SW480 (cell line): ENCODE data around the gene UGT1A4.

Experiments
- DNase-seq: peaks from one replicate; pipeline ENCODE4 v3.0.0-alpha.2; 2016; ENCODE audit warnings: low spot score

UGT1A4 gene

DNA sequence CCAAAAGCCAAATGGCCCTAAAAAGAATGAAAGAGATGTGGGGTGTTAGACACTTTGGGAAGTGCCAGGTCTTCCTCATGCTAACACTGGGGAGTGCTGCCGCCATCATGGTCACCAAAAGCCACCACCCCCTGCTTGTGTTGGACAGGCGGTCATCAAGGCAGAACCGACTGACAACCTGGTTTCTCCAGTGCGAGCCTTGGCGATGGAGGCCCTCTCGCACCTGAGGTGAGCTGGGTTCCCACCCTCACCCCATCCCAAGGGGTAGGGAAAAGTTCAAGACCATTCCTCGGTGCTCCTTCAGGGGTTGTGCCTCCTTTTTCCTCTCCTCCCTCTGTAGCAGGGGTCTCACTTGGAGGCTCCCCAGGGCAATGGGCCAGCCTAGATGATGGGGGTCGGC, 93.2 kb downstream of the UGT1A4 start:
- no peak for DNase-seq

DNA sequence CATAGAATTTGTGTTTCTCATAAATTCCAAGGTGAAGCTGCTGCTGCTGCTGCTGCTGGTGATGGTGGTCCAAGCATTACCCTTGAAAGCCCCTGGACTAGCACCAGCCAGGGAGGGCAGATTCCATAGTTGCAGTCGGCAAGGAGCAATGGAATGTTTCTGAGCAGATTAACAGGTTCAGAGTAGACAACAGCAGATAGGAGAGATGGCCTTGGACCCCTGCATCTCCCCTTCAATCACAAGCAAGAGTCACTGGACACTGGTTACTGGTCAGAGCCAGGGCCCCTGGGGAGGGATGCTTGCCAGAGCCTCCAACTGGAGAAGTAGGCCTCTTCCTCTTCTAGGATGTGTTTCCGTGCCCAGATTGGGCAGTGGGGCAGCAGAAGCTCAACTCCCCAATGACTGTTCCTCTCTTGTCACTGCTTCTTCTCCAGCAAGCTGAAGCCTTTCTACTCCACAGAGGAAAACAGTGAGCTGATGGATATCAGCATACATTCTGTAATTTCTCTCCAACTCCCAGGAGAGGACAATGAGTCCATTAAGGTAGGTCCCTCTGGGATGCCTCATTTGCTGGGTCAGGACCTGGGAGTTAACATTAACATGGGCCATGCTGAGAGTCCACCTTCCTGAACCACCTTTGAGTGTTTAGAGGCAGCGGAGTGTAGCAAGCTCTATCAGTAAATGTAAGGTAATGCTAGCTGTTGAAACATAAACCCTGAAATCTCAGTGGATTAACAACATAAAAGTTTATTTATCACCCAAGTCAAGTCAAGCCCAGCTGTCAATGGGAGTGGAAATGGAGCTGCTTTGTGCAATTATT, 94.9 kb downstream of the UGT1A4 start:
- no peak for DNase-seq

- peak; percentile 20 for DNase-seq
Observed at GRCh38 chr2:233814056-233814835, 95.7 kb downstream of the UGT1A4 start.

DNA sequence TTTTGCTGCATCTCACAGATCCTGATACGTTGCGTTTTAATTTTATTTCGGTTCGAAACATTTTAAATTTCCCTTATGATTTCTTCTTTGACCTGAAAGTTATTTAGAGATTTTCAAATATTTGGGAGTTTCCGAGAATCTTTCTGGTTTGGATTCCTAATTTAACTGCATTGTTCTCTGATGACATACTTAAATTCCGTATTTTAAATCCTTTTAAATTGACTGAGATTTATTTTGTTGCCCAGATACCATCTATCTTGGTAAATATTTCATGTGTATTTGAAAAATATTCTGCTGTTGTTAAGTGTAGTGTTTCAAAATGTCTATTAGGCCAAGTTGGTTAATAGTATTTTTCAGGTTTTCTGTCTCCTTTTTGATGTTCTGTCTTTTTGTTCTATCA, 97.3 kb downstream of the UGT1A4 start:
- DNase-seq, result no peak

GRCh38 chr2:233816334-233816733, 97.8 kb downstream of the UGT1A4 start:
- DNase-seq, result no peak

DNA sequence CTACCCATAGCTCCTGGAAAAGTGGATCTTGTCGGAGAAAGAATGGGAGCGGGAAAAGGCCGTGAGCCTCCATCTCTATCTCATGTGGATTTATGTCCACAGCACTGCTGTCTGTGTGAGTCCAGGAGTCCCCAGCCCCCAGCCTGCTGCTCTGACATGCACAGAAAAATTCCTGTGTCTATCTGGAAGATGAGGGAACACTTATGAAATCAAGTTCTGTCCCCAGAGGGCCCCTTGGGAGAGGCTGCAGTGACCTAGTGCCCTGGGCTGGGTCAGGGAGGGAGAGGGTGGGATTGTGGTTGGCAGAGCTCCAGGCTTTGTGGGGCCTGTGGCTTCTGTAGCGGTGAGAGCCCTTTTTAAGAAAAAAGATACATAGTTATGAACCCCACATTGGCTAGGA, 98.2 kb downstream of the UGT1A4 start:
- no peak for DNase-seq

DNA sequence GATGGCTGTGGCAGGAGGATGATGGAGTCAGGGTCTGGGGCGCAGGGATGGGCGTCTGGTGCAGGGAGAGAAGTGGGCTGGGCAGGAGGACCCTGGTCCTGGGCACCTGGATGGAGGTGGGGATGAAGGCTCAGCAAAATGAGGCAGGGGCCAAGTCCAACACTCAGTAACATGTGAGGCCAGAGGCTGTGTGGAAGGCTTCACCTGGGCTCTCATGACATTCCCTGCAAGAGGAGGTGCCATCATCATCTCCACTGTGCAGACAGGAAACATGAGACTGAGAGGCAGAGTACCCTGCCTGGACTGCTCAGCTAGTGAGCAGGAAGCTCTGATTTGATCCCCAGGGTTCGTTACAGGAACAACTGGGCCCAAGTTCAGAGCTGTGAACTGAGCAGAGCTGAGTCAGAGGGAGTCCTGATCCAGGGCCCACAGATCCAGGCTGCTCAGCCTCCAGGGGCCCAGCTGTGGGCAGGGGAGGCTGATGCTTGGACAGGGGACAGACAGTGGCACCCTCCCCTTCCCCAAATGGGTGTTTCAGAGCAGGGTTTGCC, 98.9 kb downstream of the UGT1A4 start:
- DNase-seq, result no peak

- no peak for DNase-seq
Observed at GRCh38 chr2:233817995-233818638, 99.6 kb downstream of the UGT1A4 start.

- no peak for DNase-seq
Observed at GRCh38 chr2:233818639-233819621, 100.4 kb downstream of the UGT1A4 start.

DNA sequence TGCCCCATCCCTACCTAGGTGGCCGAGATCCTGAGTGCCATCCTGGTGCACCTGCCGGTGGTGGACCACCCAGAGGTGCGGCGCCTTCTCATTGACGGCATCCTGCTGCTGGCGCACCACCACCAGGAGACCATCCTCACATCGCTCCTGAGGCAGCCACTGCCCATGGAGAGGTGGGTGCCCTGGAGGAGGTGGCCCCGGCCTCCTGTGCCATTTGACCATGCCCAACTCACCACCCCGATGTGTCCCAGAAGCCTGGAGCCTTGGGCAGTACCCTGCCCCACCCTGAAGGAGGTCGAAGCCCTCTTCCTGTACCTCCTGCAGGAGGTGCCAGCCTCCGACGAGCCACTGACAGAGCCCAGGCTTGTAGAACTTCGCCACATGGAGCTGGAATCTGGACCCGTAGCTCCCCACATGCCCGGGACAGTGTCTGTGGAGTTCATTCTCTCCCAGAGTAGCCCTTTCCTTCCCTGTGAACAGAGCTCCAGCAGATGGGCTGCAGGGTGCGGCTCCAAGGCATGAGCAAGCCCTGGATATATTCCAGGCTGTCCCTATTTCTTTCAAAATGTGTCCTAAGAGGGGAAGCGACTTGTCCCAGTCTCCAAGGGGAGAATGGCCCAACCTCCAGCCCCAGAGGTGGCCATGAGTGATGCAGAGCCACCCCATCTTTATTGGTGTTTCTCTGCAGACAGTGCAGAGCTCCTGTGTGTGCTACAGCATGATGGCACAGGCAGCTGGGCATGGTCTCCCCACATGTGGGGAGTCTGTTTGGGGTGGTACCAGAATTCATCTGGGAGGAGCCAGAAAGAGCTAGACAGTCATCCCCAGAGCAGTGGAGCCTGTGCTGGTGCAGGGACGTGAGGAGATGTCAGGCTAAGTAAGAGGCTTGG, 101.6 kb downstream of the UGT1A4 start:
- DNase-seq, result no peak

DNA sequence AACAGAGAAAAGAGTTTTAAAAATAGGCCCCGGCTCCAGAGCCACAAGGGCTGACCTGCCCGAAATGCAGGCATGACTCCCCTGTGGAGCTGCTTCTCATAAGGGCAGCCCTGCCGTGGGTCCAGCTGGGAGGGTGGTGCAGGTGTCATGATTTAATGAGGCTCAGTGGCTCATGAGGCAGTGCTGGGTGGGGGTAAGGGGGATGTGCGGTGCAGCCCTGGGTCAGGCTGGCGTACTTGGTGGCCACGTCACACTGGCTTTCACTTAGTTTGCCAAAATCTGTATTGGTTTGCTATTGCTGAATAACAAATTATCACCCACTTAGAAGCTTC, 102.2 kb downstream of the UGT1A4 start:
- no peak for DNase-seq

DNA sequence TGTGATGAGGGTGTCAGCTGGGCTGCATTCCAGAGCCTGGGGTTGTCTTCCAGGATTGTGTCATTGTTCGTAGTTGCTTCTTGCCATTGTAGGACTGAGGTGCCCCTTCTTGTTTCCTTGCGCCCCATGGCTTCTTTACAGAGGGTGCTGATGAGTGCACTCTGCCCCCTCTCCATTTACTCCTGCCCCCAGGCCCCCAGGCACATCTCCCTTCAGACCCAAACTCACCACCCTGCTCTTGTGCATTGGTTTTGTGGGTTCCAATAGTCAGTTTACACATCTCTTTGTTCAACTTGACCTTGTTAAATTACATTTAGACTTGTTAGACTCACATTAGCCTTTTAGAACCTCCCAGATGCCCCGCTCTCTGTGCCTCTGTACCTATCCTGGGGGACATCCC, 102.7 kb downstream of the UGT1A4 start:
- DNase-seq, result no peak

DNA sequence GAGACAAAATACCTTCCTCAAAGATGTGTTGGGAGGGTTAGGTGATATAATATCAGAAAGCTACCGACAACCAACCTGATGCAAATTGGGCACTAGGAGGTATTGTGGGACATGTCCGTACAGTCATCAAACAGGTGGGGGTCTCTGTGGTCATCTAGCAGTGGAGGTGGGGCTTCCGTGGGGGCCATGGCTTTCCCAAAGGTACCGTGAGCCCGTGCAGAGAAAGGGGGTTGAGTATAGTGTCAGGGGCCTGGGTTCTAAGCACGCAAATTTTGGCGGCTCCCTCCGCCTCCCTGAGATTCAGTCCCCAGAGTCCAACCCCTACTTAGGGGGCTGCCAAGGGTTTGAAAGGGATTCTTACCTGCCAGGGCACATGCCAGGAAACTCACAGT, 103.2 kb downstream of the UGT1A4 start:
- no peak for DNase-seq

- DNase-seq, result no peak
Observed at GRCh38 chr2:233822101-233822771, 103.7 kb downstream of the UGT1A4 start.
